ENCODE measurements around the gene GRSF1.

- TF ChIP-seq CTCF (IDR thresholded peaks at IDR 0.05) = no peak
- TF ChIP-seq POLR2A (IDR thresholded peaks at IDR 0.05) = no peak
These were observed 45.5 kb upstream of the GRSF1 start for GRCh38 chr4:70885174-70885573.

Measured in sigmoid colon (tissue), 3 donors.